HG03521 (cell line): ENCODE measurements around the gene KLLN.
"Not testable (repeated sequence)": the region's sequence is repeated elsewhere in the genome, so short reads cannot be mapped to it uniquely, and the experiment has no call there.

Source experiments
- ATAC-seq: cut with Tn5 transposase; IDR thresholded peaks from one replicate; pipeline ENCODE4 v1.9.1; 2021; ENCODE audit warnings: mild to moderate bottlenecking, moderate library complexity; ENCODE audit not compliant: unreplicated experiment

KLLN gene

DNA sequence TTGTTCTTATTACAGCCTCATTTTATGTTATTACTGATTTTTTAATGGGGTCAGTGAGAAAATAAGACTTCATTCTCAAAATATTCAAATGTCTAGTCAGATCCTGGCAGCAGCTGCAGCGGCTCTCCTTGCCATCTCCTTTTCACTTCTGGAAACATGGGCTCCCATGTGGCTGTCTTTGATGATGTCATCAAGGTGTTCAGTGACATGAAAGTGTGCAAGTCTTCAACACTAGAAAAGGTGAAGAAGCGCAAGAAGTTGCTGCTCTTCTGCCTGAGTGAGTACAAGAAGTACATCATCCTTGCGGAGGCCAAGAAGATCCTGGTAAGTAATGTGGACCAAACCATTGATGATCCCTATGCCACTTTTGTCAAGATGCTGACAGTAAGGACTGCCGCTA, 19.6 kb downstream of the KLLN start:
- no peak for ATAC-seq

DNA sequence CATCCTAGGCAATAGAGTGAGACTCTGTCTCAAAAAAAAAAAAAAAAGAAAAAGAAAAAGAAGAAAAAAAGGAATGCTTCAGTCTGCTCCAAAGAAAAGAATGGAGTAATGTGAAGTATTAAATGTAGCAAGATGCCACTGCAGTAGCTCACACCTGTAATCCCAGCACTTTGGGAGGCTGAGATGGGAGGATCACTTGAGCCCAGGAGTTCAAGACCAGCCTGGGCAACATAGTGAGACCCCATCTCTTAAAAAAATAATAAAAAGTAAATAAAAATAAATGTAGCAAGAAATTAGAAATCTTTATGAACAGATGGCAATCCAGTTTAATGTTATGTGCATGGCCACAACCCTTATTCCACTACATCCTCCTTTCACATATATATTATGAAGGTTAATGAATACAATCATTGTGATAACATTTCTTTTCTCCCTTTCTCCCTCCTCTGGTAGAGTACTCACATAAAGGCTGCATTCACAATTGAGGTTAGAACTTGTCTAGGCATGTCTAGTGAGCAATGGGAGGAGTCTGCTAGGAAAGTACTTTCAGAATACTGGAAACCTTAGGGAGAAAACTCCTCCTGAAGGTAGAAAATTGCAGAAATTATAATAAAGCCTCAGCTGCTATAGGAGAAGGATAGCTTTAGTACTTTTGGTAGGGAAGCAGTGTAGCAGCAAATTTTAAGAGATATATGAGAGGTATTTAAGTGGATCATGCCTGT, 20.4 kb downstream of the KLLN start:
- no peak for ATAC-seq

- no peak for ATAC-seq
These were observed 21.1 kb downstream of the KLLN start for GRCh38 chr10:87842220-87842641.

- ATAC-seq: no peak
These were observed 22.1 kb downstream of the KLLN start for GRCh38 chr10:87841186-87841585.

DNA sequence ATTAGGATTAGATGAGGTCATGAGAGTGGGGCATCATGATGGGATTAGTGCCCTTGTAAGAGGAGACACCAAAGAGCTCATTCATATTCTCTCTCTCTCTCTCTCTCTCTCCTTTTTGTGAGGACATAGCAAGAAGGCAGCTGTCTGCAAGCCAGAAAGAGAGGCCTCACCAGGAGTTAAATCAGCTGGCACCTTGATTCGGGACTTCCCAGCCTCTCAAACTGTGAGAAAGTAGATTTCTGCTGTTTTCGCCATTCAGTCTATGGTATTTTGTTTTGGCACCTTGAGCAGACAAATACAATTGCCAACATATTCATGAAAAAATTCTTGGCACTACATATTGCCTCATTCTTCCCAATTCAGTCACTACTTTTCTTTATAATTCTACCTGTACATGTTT, 24.7 kb downstream of the KLLN start:
- no peak for ATAC-seq

- ATAC-seq: no peak
These were observed 25.9 kb downstream of the KLLN start for GRCh38 chr10:87837445-87837844.

GRCh38 chr10:87836098-87836497, 27.2 kb downstream of the KLLN start:
- no peak for ATAC-seq

- no peak for ATAC-seq
These were observed 33.2 kb downstream of the KLLN start for GRCh38 chr10:87829986-87830729.

- not testable (repeated sequence) for ATAC-seq
These were observed 34.3 kb downstream of the KLLN start for GRCh38 chr10:87829051-87829450.

- no peak for ATAC-seq
These were observed 35.7 kb downstream of the KLLN start for GRCh38 chr10:87827681-87828080.

GRCh38 chr10:87826653-87827052, 36.7 kb downstream of the KLLN start:
- ATAC-seq: no peak

- no peak for ATAC-seq
These were observed 44.1 kb downstream of the KLLN start for GRCh38 chr10:87819289-87819585.

DNA sequence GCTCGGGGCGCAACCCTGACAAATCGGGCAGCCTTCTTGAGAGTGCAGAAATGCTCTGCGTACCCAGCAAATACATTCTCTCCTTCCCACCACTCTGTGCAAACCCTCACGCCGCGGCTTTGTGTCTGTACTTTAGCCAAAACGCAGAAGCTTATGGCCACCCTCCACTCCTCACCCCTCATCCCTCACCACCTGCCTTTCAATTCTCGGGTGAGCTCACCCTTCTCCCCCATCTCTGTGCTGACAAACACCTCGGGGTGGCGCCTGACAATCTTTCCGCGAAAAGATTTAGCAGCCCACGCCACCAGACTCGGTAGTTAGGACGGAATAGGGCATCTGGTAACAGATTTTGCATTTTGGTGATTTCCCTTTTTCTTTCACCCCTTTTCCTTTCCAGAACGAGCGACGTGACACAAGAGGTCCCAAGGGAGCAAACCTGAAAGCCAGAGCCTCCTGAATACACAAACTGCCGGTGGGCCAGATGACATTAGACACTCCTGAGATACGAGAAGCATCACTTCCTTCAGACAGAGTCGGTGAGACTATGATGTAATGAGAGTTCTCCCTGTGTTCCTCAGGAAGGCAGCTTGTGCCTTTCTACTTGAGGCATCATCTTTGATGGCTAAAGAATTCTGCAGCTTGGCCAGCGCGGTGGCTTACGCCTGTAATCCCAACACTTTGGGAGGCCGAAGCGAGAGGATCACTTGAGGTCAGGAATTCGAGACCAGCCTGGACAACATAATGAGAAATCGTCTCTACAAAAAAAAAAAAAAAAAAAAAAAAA, 44.6 kb downstream of the KLLN start:
- peak; percentile 40 for ATAC-seq

GRCh38 chr10:87817609-87818504, 45.5 kb downstream of the KLLN start, which contains the start of gene ATAD1:
Gene ATAD1, minus strand, starts transcription at chr10:87818226. Its CDS starts 3,627 bp downstream, at chr10:87814599.
- peak; percentile 80 for ATAC-seq

GRCh38 chr10:87816898-87817608, 46.3 kb downstream of the KLLN start:
- ATAC-seq: no peak

DNA sequence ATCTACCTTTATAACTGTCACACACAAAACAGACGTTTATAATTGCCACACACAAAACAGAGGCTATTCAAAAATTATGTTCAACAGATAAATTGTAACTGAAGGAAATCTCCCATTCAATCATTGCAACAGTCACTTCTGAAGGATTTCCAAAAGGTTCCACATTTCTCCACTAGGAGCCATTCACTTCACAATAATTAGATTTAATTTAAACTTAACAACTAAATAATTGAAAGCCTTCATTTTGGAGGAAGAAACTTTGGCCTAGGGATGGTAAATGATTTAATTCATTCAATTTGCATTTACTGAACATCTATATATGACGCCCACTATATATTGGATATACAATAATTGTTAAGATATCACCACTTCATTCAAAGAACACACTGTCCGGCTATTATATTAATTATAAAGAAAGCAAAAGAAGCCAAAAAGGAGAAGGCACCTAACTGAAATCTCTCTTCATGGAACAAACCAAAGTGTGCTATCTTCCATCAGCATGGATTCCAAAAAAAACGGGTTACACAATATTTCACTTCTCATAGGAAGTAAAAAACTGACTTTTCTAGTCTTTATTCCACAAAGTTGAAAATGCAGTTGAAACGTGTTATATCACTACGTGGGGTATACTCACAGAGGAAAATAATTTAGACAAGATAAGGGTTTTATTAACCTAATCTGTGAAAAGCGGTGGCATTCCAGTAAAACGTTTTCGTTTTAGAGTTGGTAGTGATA, 47.0 kb downstream of the KLLN start:
- no peak for ATAC-seq
